ENCODE results near the gene ZNF33B. TPM values are rescaled to one million over a fixed set of nuclear protein-coding genes. Genes with fewer than 3 reads are reported as not detected.

ZNF33B gene
- total RNA-seq, 1 experiment from 2014 or later, result 11.3 TPM

Small RNAs within 50 kb of the gene (small RNA-seq; reads per million reads assigned to genes)
- gene AL022345.1 (not detected), gene AL022345.2 (not detected), gene AL022345.3 (not detected), gene FXYD6P1 (not detected), gene RNU6-1170P (not detected)

Other genes with a start within 250 kb of the ZNF33B start
- gene BMS1, start 144.2 kb upstream of the ZNF33B start, total RNA-seq (2014; rRNA removed; shearing (Covaris generic)), result 31.1 and 31.5 TPM in 2 replicates